HK-2 (cell line): Measurements from ENCODE around the gene RAB26.
"Not testable (repeated sequence)": the region's sequence is repeated elsewhere in the genome, so short reads cannot be mapped to it uniquely, and the experiment has no call there.

Experiments used
- DNase-seq: peaks from one replicate; pipeline ENCODE4 v3.0.0-alpha.2; 2018; ENCODE audit not compliant: unreplicated experiment

The RAB26 gene

DNA sequence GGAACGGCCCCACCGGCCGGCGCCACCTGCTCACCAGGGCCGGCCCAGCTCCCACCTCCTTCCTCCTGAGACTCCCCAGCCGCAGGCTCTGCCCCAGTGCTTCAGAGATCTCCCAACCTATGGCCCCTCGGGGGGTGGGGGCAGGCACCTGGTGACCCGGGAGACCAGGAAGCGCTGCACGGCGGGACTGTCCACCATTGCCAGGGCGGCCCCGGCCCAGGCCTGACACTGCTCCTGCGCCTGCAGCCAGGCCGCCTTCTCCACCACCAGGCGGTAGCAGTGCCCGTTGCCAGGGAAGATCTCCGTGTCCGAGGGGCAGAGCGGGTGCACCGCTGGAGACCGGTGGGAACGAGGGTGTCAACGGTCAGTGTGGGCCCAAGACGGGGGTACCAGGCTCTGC, 31.1 kb upstream of the RAB26 start:
- DNase-seq = not testable (repeated sequence)

GRCh38 chr16:2117960-2118722, 30.3 kb upstream of the RAB26 start:
- not testable (repeated sequence) for DNase-seq

- DNase-seq = not testable (repeated sequence)
Observed at GRCh38 chr16:2121325-2121724, 27.1 kb upstream of the RAB26 start.

DNA sequence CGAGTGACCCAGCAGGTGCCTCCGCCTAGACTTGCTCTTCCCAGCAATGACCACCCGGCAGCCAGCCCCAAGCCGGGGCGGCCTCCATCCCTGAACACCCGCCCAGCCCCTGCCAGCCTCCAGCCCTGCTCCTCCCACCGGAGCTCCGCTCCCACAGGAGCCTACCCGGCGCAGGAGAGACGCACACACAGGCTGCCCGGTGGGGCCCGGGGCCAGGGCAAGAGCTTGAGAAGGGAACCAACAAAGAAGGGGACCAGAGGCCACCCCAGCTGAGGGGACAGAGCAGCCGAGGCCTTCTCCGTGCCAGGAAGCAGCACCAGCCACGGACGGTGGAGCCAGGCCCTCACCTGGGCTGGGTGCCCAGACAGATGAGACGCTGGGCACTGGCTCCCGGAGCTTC, 26.6 kb upstream of the RAB26 start:
- no peak for DNase-seq

GRCh38 chr16:2122429-2122828, 26.0 kb upstream of the RAB26 start:
- DNase-seq = no peak

DNA sequence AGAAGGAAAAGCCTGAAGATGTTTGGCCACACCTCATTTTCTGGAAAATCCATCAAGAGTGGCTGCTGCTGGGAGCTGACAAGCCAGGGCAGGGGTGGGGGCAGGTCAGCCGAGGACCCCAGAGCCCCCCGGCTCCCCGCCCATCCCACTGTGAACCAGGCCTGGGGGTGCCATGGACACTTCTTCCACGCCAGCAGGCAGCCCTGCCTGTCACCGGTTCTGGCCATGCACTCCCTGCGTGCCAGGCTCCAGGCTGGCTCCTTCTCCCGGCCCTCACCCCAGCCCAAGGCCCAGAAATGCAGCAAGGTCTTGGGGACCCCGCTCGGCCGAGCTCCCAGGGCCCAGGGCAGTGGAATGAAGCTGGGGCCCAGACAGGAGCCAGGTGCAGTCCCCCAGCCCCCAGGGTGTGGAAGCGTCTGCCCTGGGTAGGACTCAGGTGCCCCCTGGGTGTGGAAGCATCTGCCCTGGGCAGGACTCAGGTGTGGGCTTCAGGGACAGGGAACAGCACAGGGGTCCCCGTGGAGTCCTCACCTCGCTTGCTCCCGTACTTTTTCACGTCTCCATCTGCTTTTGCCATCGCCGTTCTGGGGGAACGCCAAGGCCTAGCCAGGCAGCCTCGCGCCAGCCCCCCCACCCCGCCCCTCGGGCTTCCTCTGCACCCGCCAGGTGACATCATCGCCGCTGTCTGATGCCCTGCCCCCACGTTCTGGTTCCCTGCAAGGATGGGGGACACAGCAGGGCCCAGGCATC, 25.3 kb upstream of the RAB26 start:
- not testable (repeated sequence) for DNase-seq

GRCh38 chr16:2123706-2124376, 24.6 kb upstream of the RAB26 start:
- DNase-seq = not testable (repeated sequence)

DNA sequence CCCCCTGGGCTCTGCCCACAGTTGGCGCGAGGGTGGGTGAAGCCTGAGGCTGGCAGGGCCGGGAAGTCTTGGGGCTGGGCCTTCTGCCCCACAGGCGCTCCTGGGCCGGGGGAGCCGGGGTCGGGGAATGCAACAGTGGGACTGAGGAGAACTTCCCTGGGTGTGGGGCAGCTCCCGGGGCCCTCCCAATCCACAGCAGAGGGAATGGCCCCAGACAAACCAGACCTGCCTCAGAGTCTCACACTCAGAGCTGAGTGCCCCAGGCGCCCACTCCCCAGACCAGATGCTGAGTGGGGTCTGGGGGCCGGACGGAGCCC, 24.1 kb upstream of the RAB26 start:
- not testable (repeated sequence) for DNase-seq

- DNase-seq = not testable (repeated sequence)
Observed at GRCh38 chr16:2124694-2125444, 23.6 kb upstream of the RAB26 start.

GRCh38 chr16:2125609-2126008, 22.8 kb upstream of the RAB26 start:
- not testable (repeated sequence) for DNase-seq

GRCh38 chr16:2126161-2126743, 22.2 kb upstream of the RAB26 start:
- DNase-seq = not testable (repeated sequence)

- DNase-seq = not testable (repeated sequence)
Observed at GRCh38 chr16:2126928-2127556, 21.4 kb upstream of the RAB26 start.

DNA sequence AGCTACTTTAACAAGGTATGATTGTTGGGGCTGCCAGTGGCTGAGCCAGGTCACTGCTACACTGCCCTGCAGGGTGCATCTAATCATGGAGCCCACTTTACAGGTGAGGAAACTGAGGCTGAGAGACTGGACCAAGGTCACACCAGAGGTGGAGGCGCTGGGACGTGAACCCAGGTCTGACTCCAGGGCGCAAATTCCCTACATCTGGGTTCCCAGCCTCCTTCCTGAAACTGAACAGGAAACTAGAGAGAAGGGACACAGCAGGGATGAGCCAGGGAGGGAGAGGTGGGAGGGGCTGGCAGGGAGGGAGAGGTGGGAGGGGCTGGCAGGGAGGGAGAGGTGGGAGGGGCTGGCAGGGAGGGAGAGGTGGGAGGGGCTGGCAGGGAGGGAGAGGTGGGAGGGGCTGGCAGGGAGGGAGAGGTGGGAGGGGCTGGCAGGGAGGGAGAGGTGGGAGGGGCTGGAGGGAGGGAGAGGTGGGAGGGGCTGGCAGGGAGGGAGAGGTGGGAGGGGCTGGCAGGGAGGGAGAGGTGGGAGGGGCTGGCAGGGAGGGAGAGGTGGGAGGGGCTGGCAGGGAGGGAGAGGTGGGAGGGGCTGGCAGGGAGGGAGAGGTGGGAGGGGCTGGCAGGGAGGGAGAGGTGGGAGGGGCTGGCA, 20.7 kb upstream of the RAB26 start:
- not testable (repeated sequence) for DNase-seq

DNA sequence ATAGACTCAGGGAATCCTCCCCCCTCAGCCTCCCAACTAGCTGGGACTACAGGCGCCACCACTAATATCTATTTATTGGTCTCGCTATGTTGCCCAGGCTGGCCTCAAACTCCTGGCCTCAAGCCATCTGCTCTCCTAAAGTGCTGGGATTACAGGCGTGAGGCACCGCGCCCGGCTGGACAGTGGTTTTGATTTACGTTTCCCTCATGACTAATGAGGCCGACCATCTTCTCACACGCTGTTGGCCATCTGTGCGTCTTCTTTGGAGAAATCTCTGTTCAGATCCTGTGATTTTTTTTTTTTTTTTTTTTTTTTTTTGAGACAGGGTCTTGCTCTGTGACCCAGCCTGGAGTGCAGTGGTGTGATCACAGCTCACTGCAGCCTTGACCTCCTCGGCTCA, 19.2 kb upstream of the RAB26 start:
- DNase-seq = not testable (repeated sequence)

- not testable (repeated sequence) for DNase-seq
Observed at GRCh38 chr16:2129890-2130447, 18.5 kb upstream of the RAB26 start.

DNA sequence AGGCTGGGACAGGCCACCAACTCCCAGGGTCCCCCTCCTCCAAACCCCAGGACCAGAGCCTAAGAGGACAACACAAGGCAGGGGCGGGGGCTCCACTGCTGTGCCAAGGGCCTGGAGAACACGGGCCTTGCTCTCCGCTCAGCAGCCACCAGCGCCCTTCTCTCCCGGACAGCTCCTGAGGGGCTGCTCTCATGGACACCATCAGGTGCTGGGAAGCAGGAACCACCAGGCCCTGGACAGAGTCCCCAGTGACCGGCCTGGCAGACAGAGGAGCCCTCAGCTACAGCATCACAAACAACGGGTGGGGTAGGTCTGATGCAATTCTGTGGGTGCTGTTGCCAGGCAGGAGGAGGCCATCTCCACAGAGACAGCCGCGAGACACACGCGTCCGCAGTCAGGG, 14.6 kb upstream of the RAB26 start:
- DNase-seq = not testable (repeated sequence)

- DNase-seq = not testable (repeated sequence)
Observed at GRCh38 chr16:2135071-2135470, 13.4 kb upstream of the RAB26 start.

DNA sequence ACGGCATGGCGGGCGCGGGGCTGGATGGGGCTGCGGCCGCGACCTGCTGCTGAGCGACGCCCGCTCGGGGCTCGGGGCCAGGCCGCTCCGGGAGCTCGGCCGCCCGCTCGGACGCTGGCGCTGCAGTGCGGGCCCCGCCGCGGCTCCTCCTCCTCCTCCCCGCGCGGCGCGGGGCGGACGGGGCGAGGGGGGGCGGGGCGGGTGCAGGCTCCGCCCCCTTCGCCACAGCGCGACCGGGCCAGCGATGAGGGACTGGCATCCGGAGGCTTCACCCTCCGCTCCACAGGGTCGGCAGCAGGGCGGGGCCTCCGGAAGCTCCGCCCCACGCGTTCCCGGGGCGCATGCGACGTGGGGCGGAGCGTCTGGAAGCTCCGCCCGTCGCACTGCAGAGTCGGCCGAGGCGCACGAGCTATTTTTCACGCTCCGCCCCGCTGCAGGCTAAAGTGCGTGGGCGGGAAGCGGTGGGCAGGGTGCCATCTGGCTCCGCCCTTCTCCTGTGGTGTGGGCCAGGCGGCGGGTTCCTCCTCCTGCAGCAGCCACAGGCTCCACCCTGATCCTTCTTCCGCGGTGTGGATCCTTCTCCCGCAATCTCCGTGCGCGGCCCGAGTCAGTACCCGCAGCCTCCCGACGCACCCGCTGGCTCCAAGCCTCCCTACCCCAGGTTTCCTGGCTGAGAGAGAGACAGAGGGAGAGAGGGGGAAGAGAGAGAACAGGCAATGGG, 12.5 kb upstream of the RAB26 start, which contains the start of gene PKD1:
TSS of gene PKD1 (minus strand) at position 129 of the 721 bp plus-strand sequence. CDS start 209 bp downstream, outside the sequence.
- peak; percentile 77 for DNase-seq
